SK-N-SH (cell line): ENCODE measurements around the gene DNAJC4. TPM values are rescaled to one million over a fixed set of nuclear protein-coding genes. Genes with fewer than 3 reads are reported as not detected.

Source experiments
- CTCF ChIA-PET: fragments of 300-600, 350-600 bp; formaldehyde crosslinking; extraction: SDS; loops from one replicate; lab custom pipeline; 2021; lab: Yijun Ruan, JAX
- POLR2A ChIA-PET: fragments of 350-600 bp; sonication (Branson Sonifier 250); formaldehyde crosslinking; extraction: SDS; loops from one replicate; lab custom pipeline; 2020; ENCODE audit warnings: antibody characterized with exemption, inconsistent platforms; lab: Yijun Ruan, JAX
- DNase-seq: peaks from one replicate; pipeline ENCODE4 v3.0.0; 2012
- H2AFZ ChIP-seq: fragments of 200-600 bp; sonication (generic); 2 replicates; pipeline ENCODE4 v1.8.1; 2016; ENCODE audit warnings: antibody characterized with exemption, mild to moderate bottlenecking, low read depth
- H3F3A ChIP-seq: fragments of 200-600 bp; sonication (generic); replicated peaks from 2 replicates; pipeline ENCODE3; 2016; ENCODE audit warnings: antibody characterized with exemption, mild to moderate bottlenecking; ENCODE audit not compliant: insufficient read depth
- H3K27ac ChIP-seq, 2 experiments: fragments of 200-500 bp in 1 of 2; fragments of 200-600 bp in 1 of 2; sonication (Bioruptor generic) in 1 of 2; sonication (generic), shearing (Covaris generic) in 1 of 2; 2 replicates each; pipeline versions ENCODE4 v1.5.1 to v1.6.1; 2014 to 2016; ENCODE audit warnings: low read depth in 2 of 2, inconsistent platforms in 1 of 2, low read length in 1 of 2, mild to moderate bottlenecking in 1 of 2, mixed read lengths in 1 of 2
- H3K27me3 ChIP-seq: fragments of 200-600 bp; sonication (generic), shearing (Covaris generic); 2 replicates; pipeline ENCODE4 v1.6.1; 2016; ENCODE audit warnings: mixed run types; ENCODE audit not compliant: insufficient read depth
- H3K36me3 ChIP-seq, 2 experiments: fragments of 200-500 bp in 1 of 2; fragments of 200-600 bp in 1 of 2; sonication (Bioruptor generic) in 1 of 2; sonication (generic) in 1 of 2; replicated peaks in 1 of 2; 2 replicates each; pipeline versions ENCODE3 to v1.5.1; 2014 to 2016; ENCODE audit warnings: low read length in 1 of 2, mild to moderate bottlenecking in 1 of 2; ENCODE audit not compliant: insufficient read depth in 2 of 2, control insufficient read depth in 1 of 2
- H3K4me1 ChIP-seq, 2 experiments: fragments of 200-500 bp in 1 of 2; fragments of 200-600 bp in 1 of 2; sonication (Bioruptor generic) in 1 of 2; sonication (generic), shearing (Covaris generic) in 1 of 2; 2 replicates each; pipeline versions ENCODE4 v1.5.1 to v1.6.1; 2014 to 2016; ENCODE audit warnings: low read depth in 1 of 2, low read length in 1 of 2, mixed run types in 1 of 2; ENCODE audit not compliant: insufficient read depth in 2 of 2, control insufficient read depth in 1 of 2
- H3K4me2 ChIP-seq: fragments of 200-600 bp; sonication (generic), shearing (Covaris generic); 2 replicates; pipeline ENCODE4 v1.6.1; 2017; ENCODE audit warnings: mixed run types
- H3K4me3 ChIP-seq, 2 experiments: fragments of 200-500 bp in 1 of 2; fragments of 200-600 bp in 1 of 2; sonication (Bioruptor generic) in 1 of 2; sonication (generic), shearing (Covaris generic) in 1 of 2; 2 replicates each; pipeline versions ENCODE4 v1.5.1 to v1.8.1; 2014 to 2016; ENCODE audit warnings: low read depth in 2 of 2, inconsistent platforms in 1 of 2, low read length in 1 of 2, mild to moderate bottlenecking in 1 of 2, mixed read lengths in 1 of 2, moderate library complexity in 1 of 2
- H3K79me2 ChIP-seq: fragments of 200-600 bp; sonication (generic); 2 replicates; pipeline ENCODE4 v1.8.1; 2017; ENCODE audit warnings: mild to moderate bottlenecking; ENCODE audit not compliant: insufficient read depth
- H3K9ac ChIP-seq: fragments of 200-600 bp; sonication (generic); 2 replicates; pipeline ENCODE4 v1.6.1; 2017; ENCODE audit warnings: mixed run types
- H3K9me2 ChIP-seq: fragments of 200-600 bp; sonication (generic); 2 replicates; pipeline ENCODE4 v1.6.1; 2017; ENCODE audit warnings: mixed run types
- H3K9me3 ChIP-seq: fragments of 200-600 bp; sonication (generic); 2 replicates; pipeline ENCODE4 v1.6.1; 2017; ENCODE audit warnings: mixed run types, mild to moderate bottlenecking, moderate library complexity
- H4K20me1 ChIP-seq: fragments of 200-600 bp; sonication (generic); 2 replicates; pipeline ENCODE4 v1.6.1; 2017; ENCODE audit warnings: mild to moderate bottlenecking, mixed run types; ENCODE audit not compliant: insufficient read depth
- GABPA ChIP-seq: IDR thresholded peaks from 2 replicates; pipeline ENCODE4 v1.4.0; 2012; ENCODE audit warnings: low read depth, mild to moderate bottlenecking
- JUND ChIP-seq: IDR thresholded peaks from 2 replicates; pipeline ENCODE4 v1.4.0; 2012
- MEF2A ChIP-seq: IDR thresholded peaks from 2 replicates; pipeline ENCODE4 v1.4.0; 2012; ENCODE audit warnings: low read depth, borderline replicate concordance
- RFX5 ChIP-seq: IDR thresholded peaks from 2 replicates; pipeline ENCODE4 v1.6.1; 2012; ENCODE audit warnings: mild to moderate bottlenecking, improper control_type of control experiment, low read length
- YY1 ChIP-seq: IDR thresholded peaks from 2 replicates; pipeline ENCODE4 v1.4.0; 2012; ENCODE audit warnings: low read depth, mild to moderate bottlenecking
- WGBS: methylation state at CpG from one replicate; pipeline ENCODE4 v1.1.6; 2017; ENCODE audit warnings: low lambda C conversion rate; 5-methylcytosine and 5-hydroxymethylcytosine counted together
- polyA plus RNA-seq, 3 experiments: library from polyadenylated mRNA; depleted of rRNA; stranded (reverse); fragments of >200 nt; gene quantifications; 2 replicates each; pipeline ENCODE4 v1.2.3, GENCODE V29; 2012
- TF ChIP-seq, protein P1 (sequence below): fragments of 200-600 bp; sonication (generic); IDR thresholded peaks from 2 replicates; pipeline ENCODE4 v1.6.1; 2017; ENCODE audit warnings: antibody characterized with exemption, mild to moderate bottlenecking, moderate library complexity
- TF ChIP-seq, protein P2 (sequence below): IDR thresholded peaks from 2 replicates; pipeline ENCODE4; 2012
- TF ChIP-seq, protein P3 (sequence below): IDR thresholded peaks from 2 replicates; pipeline ENCODE4 v1.4.0; 2012; ENCODE audit warnings: low read depth, borderline replicate concordance

Gene DNAJC4
- polyA plus RNA-seq, 1 of the 3 experiments (the other 2 are of a cell fraction): 52.1 TPM

DNA sequence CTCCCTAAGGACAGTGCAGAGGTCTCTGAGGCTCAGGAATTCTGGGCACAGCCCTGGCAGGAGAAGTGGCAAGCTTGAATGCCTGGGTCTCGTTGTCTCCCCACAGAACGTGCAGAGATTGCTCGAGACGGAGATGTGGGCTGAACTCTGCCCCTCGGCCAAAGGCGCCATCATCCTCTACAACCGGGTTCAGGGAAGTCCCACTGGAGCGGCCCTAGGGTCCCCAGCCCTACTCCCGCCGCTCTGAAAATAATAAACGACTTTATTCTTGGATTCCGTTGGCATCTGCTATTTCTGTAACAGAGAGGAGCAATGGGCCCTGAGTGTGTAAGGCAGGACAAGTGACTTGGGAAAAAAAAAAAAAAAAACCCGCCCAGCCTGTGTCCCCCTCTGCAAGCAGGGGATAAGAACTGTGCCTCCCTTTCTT lies 591 bp upstream of the DNAJC4 start:
- WGBS: 74% methylated on average over 13 of the region's 13 CpGs
- no peaks in the 10 kb centered on the region for H4K20me1 ChIP-seq
- DNase-seq: no peak
- TF ChIP-seq, protein P1, sequence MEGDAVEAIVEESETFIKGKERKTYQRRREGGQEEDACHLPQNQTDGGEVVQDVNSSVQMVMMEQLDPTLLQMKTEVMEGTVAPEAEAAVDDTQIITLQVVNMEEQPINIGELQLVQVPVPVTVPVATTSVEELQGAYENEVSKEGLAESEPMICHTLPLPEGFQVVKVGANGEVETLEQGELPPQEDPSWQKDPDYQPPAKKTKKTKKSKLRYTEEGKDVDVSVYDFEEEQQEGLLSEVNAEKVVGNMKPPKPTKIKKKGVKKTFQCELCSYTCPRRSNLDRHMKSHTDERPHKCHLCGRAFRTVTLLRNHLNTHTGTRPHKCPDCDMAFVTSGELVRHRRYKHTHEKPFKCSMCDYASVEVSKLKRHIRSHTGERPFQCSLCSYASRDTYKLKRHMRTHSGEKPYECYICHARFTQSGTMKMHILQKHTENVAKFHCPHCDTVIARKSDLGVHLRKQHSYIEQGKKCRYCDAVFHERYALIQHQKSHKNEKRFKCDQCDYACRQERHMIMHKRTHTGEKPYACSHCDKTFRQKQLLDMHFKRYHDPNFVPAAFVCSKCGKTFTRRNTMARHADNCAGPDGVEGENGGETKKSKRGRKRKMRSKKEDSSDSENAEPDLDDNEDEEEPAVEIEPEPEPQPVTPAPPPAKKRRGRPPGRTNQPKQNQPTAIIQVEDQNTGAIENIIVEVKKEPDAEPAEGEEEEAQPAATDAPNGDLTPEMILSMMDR: no peak
- TF ChIP-seq, protein P2, sequence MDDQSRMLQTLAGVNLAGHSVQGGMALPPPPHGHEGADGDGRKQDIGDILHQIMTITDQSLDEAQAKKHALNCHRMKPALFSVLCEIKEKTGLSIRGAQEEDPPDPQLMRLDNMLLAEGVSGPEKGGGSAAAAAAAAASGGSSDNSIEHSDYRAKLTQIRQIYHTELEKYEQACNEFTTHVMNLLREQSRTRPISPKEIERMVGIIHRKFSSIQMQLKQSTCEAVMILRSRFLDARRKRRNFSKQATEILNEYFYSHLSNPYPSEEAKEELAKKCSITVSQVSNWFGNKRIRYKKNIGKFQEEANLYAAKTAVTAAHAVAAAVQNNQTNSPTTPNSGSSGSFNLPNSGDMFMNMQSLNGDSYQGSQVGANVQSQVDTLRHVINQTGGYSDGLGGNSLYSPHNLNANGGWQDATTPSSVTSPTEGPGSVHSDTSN: no peak
- TF ChIP-seq MEF2A (no peak), JUND (0 out of 2 replicates have a peak, but pooled peaks have one; percentile 3)
- H2AFZ ChIP-seq: no peak overlapping the region
- no peaks in the 10 kb centered on the region for H3K9me2 ChIP-seq
- peaks cover 0 to 4% of the 10 kb centered on the region in 2 experiments for H3K36me3 ChIP-seq
- no peaks in the 10 kb centered on the region for H3K27me3 ChIP-seq
- peaks cover 15 to 54% of the 10 kb centered on the region in 2 experiments; a peak in 2 of 4 replicates for H3K4me1 ChIP-seq
- H3K4me2 ChIP-seq: peak overlapping the region; percentile 90
- ChIA-PET POLR2A (interaction anchor here (0.8 to 1.2 kb wide), 2 partner anchors 10 to 11 kb away, joined by 3 read pairs; partner anchors contain the start of gene FKBP2), CTCF (interaction anchor here (1.5 kb wide), 1 partner anchor 16 kb away, joined by 5 read pairs; no protein-coding TSS in a partner anchor)
- peaks cover 50% of the 10 kb centered on the region for H3K79me2 ChIP-seq
- H3F3A ChIP-seq: peaks cover 20% of the 10 kb centered on the region
- H3K27ac ChIP-seq: peak overlapping the region; percentile 54 to 60; a peak in 3 of 4 replicates
- H3K4me3 ChIP-seq: peak overlapping the region; percentile 73 to 75
- H3K9ac ChIP-seq: no peak overlapping the region
- no peaks in the 10 kb centered on the region for H3K9me3 ChIP-seq

DNA sequence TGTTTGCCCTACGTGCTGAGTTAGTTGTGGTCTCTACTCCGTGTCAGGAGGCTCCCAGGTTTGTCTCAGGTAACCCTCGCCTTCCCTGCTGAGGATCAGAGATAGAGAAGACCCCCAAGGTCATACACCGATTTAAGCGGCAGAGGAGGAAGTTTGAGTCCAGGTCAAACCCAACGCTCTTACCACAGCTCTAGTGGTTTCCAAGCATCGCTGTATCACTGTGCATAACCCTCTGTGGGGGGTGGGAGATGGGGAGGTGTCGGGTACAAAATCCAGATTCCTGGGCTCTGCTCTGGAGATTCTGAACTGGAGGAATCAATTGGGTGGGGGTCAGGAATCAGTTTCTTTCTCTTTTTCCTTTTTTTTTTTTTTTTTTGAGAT lies 627 bp downstream of the DNAJC4 start:
- peaks cover 20% of the 10 kb centered on the region for H3F3A ChIP-seq
- peaks cover 0 to 4% of the 10 kb centered on the region in 2 experiments for H3K36me3 ChIP-seq
- TF ChIP-seq GABPA (no peak), YY1 (no peak), RFX5 (no peak)
- TF ChIP-seq, protein P3, sequence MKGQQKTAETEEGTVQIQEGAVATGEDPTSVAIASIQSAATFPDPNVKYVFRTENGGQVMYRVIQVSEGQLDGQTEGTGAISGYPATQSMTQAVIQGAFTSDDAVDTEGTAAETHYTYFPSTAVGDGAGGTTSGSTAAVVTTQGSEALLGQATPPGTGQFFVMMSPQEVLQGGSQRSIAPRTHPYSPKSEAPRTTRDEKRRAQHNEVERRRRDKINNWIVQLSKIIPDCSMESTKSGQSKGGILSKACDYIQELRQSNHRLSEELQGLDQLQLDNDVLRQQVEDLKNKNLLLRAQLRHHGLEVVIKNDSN: no peak
- TF ChIP-seq, protein P2: no peak
- H3K9me2 ChIP-seq: no peaks in the 10 kb centered on the region
- ChIA-PET CTCF (interaction anchor here (1.5 to 3.4 kb wide), 3 partner anchors 15 to 74 kb away, joined by 5 to 15 read pairs (median 5); partner anchors contain the start of genes ESRRA and PLCB3), POLR2A (interaction anchor here (1.2 kb wide), 2 partner anchors 10 to 15 kb away, joined by 3 read pairs; partner anchors contain the start of genes FKBP2 and PPP1R14B)
- H3K4me3 ChIP-seq: peak overlapping the region; percentile 73 to 75
- H4K20me1 ChIP-seq: no peaks in the 10 kb centered on the region
- H3K27me3 ChIP-seq: no peaks in the 10 kb centered on the region
- peak overlapping the region; percentile 90 for H3K4me2 ChIP-seq
- peaks cover 20 to 57% of the 10 kb centered on the region in 2 experiments; a peak in 2 of 4 replicates for H3K4me1 ChIP-seq
- DNase-seq: peak; percentile 44
- H3K27ac ChIP-seq: peak overlapping the region; percentile 54 to 92; a peak in 3 of 4 replicates
- H2AFZ ChIP-seq: peak overlapping the region; percentile 82; the same call in 1 of the 2 replicates
- WGBS: 23% methylated on average over 8 of the region's 8 CpGs
- peak overlapping the region; percentile 77 for H3K9ac ChIP-seq
- H3K9me3 ChIP-seq: no peaks in the 10 kb centered on the region
- peaks cover 49% of the 10 kb centered on the region for H3K79me2 ChIP-seq
